ENCODE measurements around the gene ZNF771.
"Not testable (repeated sequence)": the region's sequence is repeated elsewhere in the genome, so short reads cannot be mapped to it uniquely, and the experiment has no call there.

The ZNF771 gene

GRCh38 chr16:30395992-30396585 is 11.3 kb upstream of the ZNF771 start:
- Histone ChIP-seq H3K36me3 (peaks cover 29% of the 10 kb centered on the region), H3K27ac (peak overlapping the region; percentile 98), H3K9me3 (ENCODE audit: severe bottlenecking) (no peaks in the 10 kb centered on the region), H3K27me3 (ENCODE audit: insufficient read depth, low read depth, severe bottlenecking) (no peaks in the 10 kb centered on the region), H3K4me3 (ENCODE audit: low read depth, low read length) (peak overlapping the region; percentile 74)
- TF ChIP-seq CTCF (IDR thresholded peaks at IDR 0.05; ENCODE audit: low read depth, low read length): no peak
- no peak for DNase-seq

GRCh38 chr16:30396627-30397026 is 10.8 kb upstream of the ZNF771 start:
- H3K9me3 ChIP-seq (ENCODE audit: severe bottlenecking); H3K27me3 ChIP-seq (ENCODE audit: insufficient read depth, low read depth, severe bottlenecking); DNase-seq: not testable (repeated sequence)
- Histone ChIP-seq H3K36me3 (peaks cover 29% of the 10 kb centered on the region), H3K4me3 (ENCODE audit: low read depth, low read length) (peak overlapping the region; percentile 74), H3K27ac (0 out of 2 replicates have a peak overlapping the region, but pooled peaks have one; percentile 8)

GRCh38 chr16:30397056-30397455 is 10.3 kb upstream of the ZNF771 start:
- H3K27ac ChIP-seq: 0 out of 2 replicates have a peak overlapping the region, but pooled peaks have one; percentile 8
- peaks cover 29% of the 10 kb centered on the region for H3K36me3 ChIP-seq
- DNase-seq: no peak
- H3K4me3 ChIP-seq (ENCODE audit: low read depth, low read length): no peak overlapping the region
- no peaks in the 10 kb centered on the region for H3K9me3 ChIP-seq (ENCODE audit: severe bottlenecking)
- no peak for TF ChIP-seq CTCF (IDR thresholded peaks at IDR 0.05; ENCODE audit: low read depth, low read length)
- no peaks in the 10 kb centered on the region for H3K27me3 ChIP-seq (ENCODE audit: insufficient read depth, low read depth, severe bottlenecking)

GRCh38 chr16:30397776-30398660 is 9.4 kb upstream of the ZNF771 start:
- H3K27ac ChIP-seq: no peak overlapping the region
- TF ChIP-seq CTCF (IDR thresholded peaks at IDR 0.05; ENCODE audit: low read depth, low read length): no peak
- H3K4me3 ChIP-seq (ENCODE audit: low read depth, low read length): no peak overlapping the region
- no peak for DNase-seq
- H3K36me3 ChIP-seq: peaks cover 29% of the 10 kb centered on the region
- no peaks in the 10 kb centered on the region for H3K9me3 ChIP-seq (ENCODE audit: severe bottlenecking)
- H3K27me3 ChIP-seq (ENCODE audit: insufficient read depth, low read depth, severe bottlenecking): no peaks in the 10 kb centered on the region

- Histone ChIP-seq H3K27ac (no peak overlapping the region), H3K27me3 (ENCODE audit: insufficient read depth, low read depth, severe bottlenecking) (no peaks in the 10 kb centered on the region), H3K36me3 (peaks cover 29% of the 10 kb centered on the region), H3K9me3 (ENCODE audit: severe bottlenecking) (no peaks in the 10 kb centered on the region), H3K4me3 (ENCODE audit: low read depth, low read length) (no peak overlapping the region)
- DNase-seq: no peak
- TF ChIP-seq CTCF (IDR thresholded peaks at IDR 0.05; ENCODE audit: low read depth, low read length): no peak
Observed at GRCh38 chr16:30398661-30399434, 8.6 kb upstream of the ZNF771 start.
